Measurements from ENCODE around the gene CCDC78. TPM values are rescaled to one million over a fixed set of nuclear protein-coding genes. Genes with fewer than 3 reads are reported as not detected.

The CCDC78 gene
- total and polyA plus RNA-seq, 5 experiments from 2014 or later, result 1.1 to 15.1 (median 6.7) TPM; not detected in 1

- POLR2A ChIA-PET, result interaction anchor here (0.6 to 2.3 kb wide), 18 partner anchors 9 to 1276 kb away, joined by 3 to 37 read pairs (median 4); partner anchors contain the start of genes ANTKMT, CCDC78, CIAO3 and HAGHL
- peaks cover 5 to 45% (median 28%) of the 10 kb centered on the region in 4 donors for H3K4me1 Mint-ChIP-seq
- no peaks in the 10 kb centered on the region for H3K9me3 Mint-ChIP-seq
- H3K4me3 Mint-ChIP-seq, result peak overlapping the region; percentile 82 to 95 (median 91)
- peak overlapping the region; percentile 71 to 95 (median 88) for H3K27ac Mint-ChIP-seq
- H3K36me3 Mint-ChIP-seq, result peaks cover 0 to 3% (median 0%) of the 10 kb centered on the region in 3 donors
- ATAC-seq (no peak), DNase-seq (no peak)
- H3K27me3 Mint-ChIP-seq, result peaks cover 0 to 2% (median 0%) of the 10 kb centered on the region in 5 donors
Observed at GRCh38 chr16:689175-689897, 36.9 kb downstream of the CCDC78 start.

DNA sequence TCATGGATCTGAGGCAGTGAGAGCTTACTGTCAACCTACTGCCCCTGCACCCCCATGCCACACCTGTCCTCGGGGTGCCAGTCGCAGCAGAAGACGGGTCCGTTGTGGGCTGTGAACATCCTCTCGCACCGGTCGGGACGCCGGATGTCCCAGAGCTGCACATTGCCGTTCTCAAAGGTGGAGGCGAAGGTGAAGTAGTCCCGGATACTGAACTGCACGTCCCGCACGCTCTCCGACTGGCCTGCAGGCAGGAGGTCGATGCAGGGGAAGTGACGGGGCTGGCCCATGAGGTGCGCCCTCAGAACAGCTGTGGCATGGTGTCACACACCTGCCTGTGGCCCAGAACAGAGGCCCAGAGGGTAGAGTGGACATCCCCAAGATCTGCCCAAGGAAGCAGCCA, 38.7 kb downstream of the CCDC78 start:
- peaks cover 6 to 48% (median 32%) of the 10 kb centered on the region in 4 donors for H3K4me1 Mint-ChIP-seq
- H3K27me3 Mint-ChIP-seq, result peaks cover 0 to 2% (median 0%) of the 10 kb centered on the region in 5 donors
- ATAC-seq (no peak), DNase-seq (no peak)
- peak overlapping the region in 2 of 10 donors; percentile 21 to 84 for H3K27ac Mint-ChIP-seq
- H3K36me3 Mint-ChIP-seq, result peaks cover 0 to 4% (median 2%) of the 10 kb centered on the region in 3 donors
- POLR2A ChIA-PET, result interaction anchor here (0.7 to 0.9 kb wide), 3 partner anchors 8 to 45 kb away, joined by 3 read pairs; no protein-coding TSS in a partner anchor
- peak overlapping the region in 3 of 10 donors; percentile 36 to 54 (median 48) for H3K4me3 Mint-ChIP-seq
- no peaks in the 10 kb centered on the region for H3K9me3 Mint-ChIP-seq

GRCh38 chr16:686459-687260, 39.6 kb downstream of the CCDC78 start:
- H3K27ac Mint-ChIP-seq, result peak overlapping the region in 1 of 10 donors; percentile 25
- H3K4me1 Mint-ChIP-seq, result peaks cover 9 to 54% (median 38%) of the 10 kb centered on the region in 4 donors
- ATAC-seq (no peak), DNase-seq (no peak)
- peaks cover 0 to 9% (median 3%) of the 10 kb centered on the region in 3 donors for H3K36me3 Mint-ChIP-seq
- peak overlapping the region in 2 of 10 donors; percentile 19 to 53 for H3K4me3 Mint-ChIP-seq
- no peaks in the 10 kb centered on the region for H3K27me3 Mint-ChIP-seq
- no peaks in the 10 kb centered on the region for H3K9me3 Mint-ChIP-seq
- POLR2A ChIA-PET, result interaction anchor here (0.7 to 3.6 kb wide), 5 partner anchors 9 to 50 kb away, joined by 3 to 38 read pairs (median 4); partner anchors contain the start of genes METTL26 and RHBDL1

DNA sequence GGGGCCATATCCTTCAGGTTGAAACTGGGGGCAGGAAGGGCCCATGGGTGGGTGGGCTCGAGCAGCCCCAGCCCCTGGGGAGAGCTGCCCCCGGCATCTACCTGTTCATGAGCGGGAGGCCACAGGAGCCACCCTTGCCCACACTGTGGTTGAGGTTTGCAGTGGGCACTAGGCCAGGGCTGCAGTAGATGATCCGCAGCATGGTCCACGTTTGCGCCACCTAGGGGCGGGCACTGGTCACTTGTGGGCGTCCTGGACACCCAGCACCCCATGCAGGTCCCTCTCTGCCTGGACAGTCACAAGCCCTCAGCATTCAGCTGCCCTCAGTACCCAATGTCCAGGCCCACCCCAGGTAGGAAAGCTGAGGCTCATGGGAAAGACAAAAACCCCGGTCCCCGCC, 40.3 kb downstream of the CCDC78 start:
- ATAC-seq, result no peak
- peaks cover 6 to 59% (median 42%) of the 10 kb centered on the region in 4 donors for H3K4me1 Mint-ChIP-seq
- POLR2A ChIA-PET, result interaction anchor here (0.7 to 3.6 kb wide), 5 partner anchors 10 to 50 kb away, joined by 3 to 38 read pairs (median 4); partner anchors contain the start of genes METTL26 and RHBDL1
- no peaks in the 10 kb centered on the region for H3K27me3 Mint-ChIP-seq
- peaks cover 0 to 14% (median 3%) of the 10 kb centered on the region in 3 donors for H3K36me3 Mint-ChIP-seq
- H3K9me3 Mint-ChIP-seq, result no peaks in the 10 kb centered on the region
- DNase-seq, result no peak
- peak overlapping the region in 4 of 10 donors; percentile 29 to 53 (median 52) for H3K27ac Mint-ChIP-seq
- H3K4me3 Mint-ChIP-seq, result peak overlapping the region in 9 of 10 donors; percentile 2 to 53 (median 26)

- ATAC-seq (no peak), DNase-seq (no peak)
- peaks cover 0 to 14% (median 3%) of the 10 kb centered on the region in 3 donors for H3K36me3 Mint-ChIP-seq
- H3K27me3 Mint-ChIP-seq, result no peaks in the 10 kb centered on the region
- POLR2A ChIA-PET, result interaction anchor here (0.8 to 8.3 kb wide), 8 partner anchors 10 to 48 kb away, joined by 3 to 95 read pairs (median 4); partner anchors contain the start of genes METTL26, RHBDL1, RHOT2 and WDR90
- peak overlapping the region in 1 of 10 donors; percentile 70 for H3K27ac Mint-ChIP-seq
- peaks cover 4 to 54% (median 37%) of the 10 kb centered on the region in 4 donors for H3K4me1 Mint-ChIP-seq
- H3K9me3 Mint-ChIP-seq, result no peaks in the 10 kb centered on the region
- H3K4me3 Mint-ChIP-seq, result peak overlapping the region in 2 of 10 donors; percentile 38 to 41
Observed at GRCh38 chr16:684961-685696, 41.1 kb downstream of the CCDC78 start.

- POLR2A ChIA-PET, result interaction anchor here (0.5 to 8.3 kb wide), 12 partner anchors 9 to 1530 kb away, joined by 3 to 95 read pairs (median 4); partner anchors contain the start of genes METTL26, RHOT2 and WDR90
- Mint-ChIP-seq H3K27ac (peak within 1 kb of the TSS in 8 of 10 donors; percentile 52 to 93 (median 80)), H3K36me3 (peaks cover 0 to 14% (median 3%) of the 10 kb centered on the region in 3 donors)
Observed at GRCh38 chr16:684071-684794, 42.0 kb downstream of the CCDC78 start, which contains the start of gene JMJD8. Gene JMJD8 (minus strand): TSS chr16:684334. CDS start chr16:684319, 15 bp downstream.

GRCh38 chr16:683396-684070, 42.7 kb downstream of the CCDC78 start:
- no peaks in the 10 kb centered on the region for H3K27me3 Mint-ChIP-seq
- H3K9me3 Mint-ChIP-seq, result no peaks in the 10 kb centered on the region
- DNase-seq, result no peak
- peak overlapping the region in 7 of 10 donors; percentile 28 to 87 (median 78) for H3K27ac Mint-ChIP-seq
- POLR2A ChIA-PET, result interaction anchor here (0.5 to 8.3 kb wide), 9 partner anchors 12 to 1531 kb away, joined by 3 to 95 read pairs (median 4); partner anchors contain the start of genes METTL26, RHOT2 and WDR90
- no peak for ATAC-seq
- H3K36me3 Mint-ChIP-seq, result peaks cover 0 to 14% (median 3%) of the 10 kb centered on the region in 3 donors
- peaks cover 7 to 44% (median 32%) of the 10 kb centered on the region in 4 donors for H3K4me1 Mint-ChIP-seq
- peak overlapping the region; percentile 56 to 82 (median 74) for H3K4me3 Mint-ChIP-seq

More at GRCh38 chr16:684071-684794, 42.0 kb downstream of the CCDC78 start, which contains the start of gene JMJD8:
- DNase-seq (peak; percentile 91 to 98 (median 92)), ATAC-seq (peak; percentile 67 to 74)
- Mint-ChIP-seq H3K4me1 (peaks cover 5 to 46% (median 34%) of the 10 kb centered on the region in 4 donors), H3K4me3 (peak within 1 kb of the TSS; percentile 60 to 86 (median 76)), H3K9me3 (no peaks in the 10 kb centered on the region), H3K27me3 (no peaks in the 10 kb centered on the region)

- Mint-ChIP-seq H3K36me3 (peaks cover 0 to 14% (median 3%) of the 10 kb centered on the region in 3 donors), H3K4me3 (peak overlapping the region; percentile 64 to 82 (median 76)), H3K9me3 (no peaks in the 10 kb centered on the region), H3K27ac (peak overlapping the region in 8 of 10 donors; percentile 38 to 89 (median 76)), H3K27me3 (no peaks in the 10 kb centered on the region), H3K4me1 (peaks cover 7 to 38% (median 32%) of the 10 kb centered on the region in 4 donors)
- POLR2A ChIA-PET, result interaction anchor here (0.5 to 8.3 kb wide), 7 partner anchors 7 to 476 kb away, joined by 3 to 95 read pairs (median 29); partner anchors contain the start of genes HAGHL, METTL26, RHOT2 and WDR24
- DNase-seq (no peak), ATAC-seq (no peak)
Observed at GRCh38 chr16:682493-683395, 43.5 kb downstream of the CCDC78 start.

- Mint-ChIP-seq H3K27ac (peak overlapping the region in 6 of 10 donors; percentile 19 to 84 (median 53)), H3K4me1 (peaks cover 7 to 36% (median 32%) of the 10 kb centered on the region in 4 donors), H3K9me3 (no peaks in the 10 kb centered on the region), H3K36me3 (peaks cover 0 to 14% (median 3%) of the 10 kb centered on the region in 3 donors), H3K4me3 (peak overlapping the region; percentile 64 to 82 (median 78)), H3K27me3 (no peaks in the 10 kb centered on the region)
- POLR2A ChIA-PET, result interaction anchor here (0.5 to 8.3 kb wide), 13 partner anchors 8 to 1283 kb away, joined by 3 to 95 read pairs (median 5); partner anchors contain the start of genes ANTKMT, HAGHL, MCRIP2 and METTL26
- no peak for DNase-seq
- no peak for ATAC-seq
Observed at GRCh38 chr16:681746-682427, 44.4 kb downstream of the CCDC78 start.

All from naive thymus-derived CD8-positive, alpha-beta T cell (primary cell).